Measurements from ENCODE around the gene GFI1B.

The GFI1B gene

DNA sequence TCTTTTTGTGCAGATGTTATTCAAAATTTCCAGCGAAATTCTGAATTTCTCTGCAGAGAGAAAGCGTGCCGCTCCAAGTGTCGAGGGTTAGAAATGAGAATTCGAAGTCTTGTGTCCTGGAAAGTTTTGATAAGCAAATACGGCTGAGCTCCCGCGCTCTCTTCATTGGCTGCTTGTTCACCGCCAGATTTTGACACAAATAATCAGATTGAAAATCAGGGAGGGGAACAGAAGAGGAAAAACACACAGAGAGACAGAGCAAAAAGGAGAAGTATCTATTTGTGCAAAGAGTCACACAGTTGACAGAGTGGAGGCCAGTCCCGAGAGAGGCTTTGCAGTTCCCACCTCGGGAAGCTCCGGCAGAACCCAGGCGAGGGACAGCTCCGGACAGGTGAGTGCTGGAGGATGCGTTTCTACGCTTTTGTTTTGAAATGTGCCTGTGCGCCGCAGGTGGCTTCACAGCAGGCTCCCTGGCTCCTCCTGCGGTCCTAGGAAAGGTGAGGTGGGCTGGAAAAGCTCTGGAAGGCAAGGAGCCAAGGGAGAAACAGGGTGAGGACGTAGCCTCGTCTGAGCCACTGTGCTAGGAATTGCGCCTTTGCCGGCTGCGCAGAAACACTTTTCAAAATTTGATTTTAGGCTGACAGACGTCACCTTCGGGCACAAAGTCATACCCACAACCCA is at the start of gene GFI1B:
GFI1B (plus strand) TSS at position 244 of the 681 bp plus-strand sequence. CDS start 7,985 bp downstream, outside the sequence.
- no peak for DNase-seq (ENCODE audit: low read depth in 4 of 4, low spot score in 1 of 4)

DNA sequence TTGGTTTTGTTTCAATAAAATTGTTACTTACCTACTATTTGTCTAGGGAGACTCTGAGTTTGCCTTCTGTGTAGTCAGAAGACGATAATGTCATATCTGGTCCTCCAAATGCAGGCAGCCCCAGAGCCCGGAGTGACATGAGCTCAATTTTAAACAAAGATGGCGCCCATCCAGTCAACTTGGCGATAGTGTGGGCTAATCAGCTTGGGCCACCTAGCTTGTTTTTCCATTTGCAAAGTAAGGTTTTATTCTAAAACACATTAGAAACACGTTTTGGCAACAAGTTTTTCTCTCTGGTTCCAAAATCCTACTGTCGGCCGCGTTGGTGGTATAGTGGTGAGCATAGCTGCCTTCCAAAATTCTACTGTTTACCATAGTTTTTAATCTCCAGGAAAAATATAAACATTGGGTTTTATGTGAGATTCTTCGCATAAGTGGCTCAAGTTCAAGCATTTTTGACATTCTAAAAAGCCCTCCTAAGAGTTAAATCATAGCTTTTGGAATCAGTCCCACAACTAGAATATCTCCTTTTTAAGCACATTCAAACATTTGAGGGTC is 47.2 kb upstream of the GFI1B start:
- no peak for DNase-seq (ENCODE audit: low read depth in 4 of 4, low spot score in 1 of 4)

DNA sequence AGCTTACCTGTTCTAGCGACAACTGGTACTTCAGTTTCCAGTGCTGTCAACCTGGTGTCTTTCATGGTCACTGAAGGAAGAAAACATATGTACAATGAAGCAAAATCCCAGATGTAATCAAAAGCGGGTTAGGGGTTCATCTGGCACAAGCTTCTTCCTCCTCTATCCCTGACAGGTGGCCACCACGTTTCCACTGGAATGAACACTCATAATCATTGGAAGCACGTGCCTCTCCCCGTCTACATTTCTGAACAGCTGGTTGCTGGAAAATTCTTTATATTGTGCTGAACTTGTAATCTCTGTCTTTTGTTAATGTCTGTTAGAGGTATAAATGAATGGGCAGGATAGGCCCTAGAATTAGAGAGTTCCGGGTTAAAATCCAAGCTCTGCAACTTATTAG is 43.5 kb upstream of the GFI1B start:
- no peak for DNase-seq (ENCODE audit: low read depth in 4 of 4, low spot score in 1 of 4)

GRCh38 chr9:132937463-132937901 is 41.0 kb upstream of the GFI1B start:
- no peak for DNase-seq (ENCODE audit: low read depth in 4 of 4, low spot score in 1 of 4)

GRCh38 chr9:132939169-132939568 is 39.3 kb upstream of the GFI1B start:
- no peak for DNase-seq (ENCODE audit: low read depth in 4 of 4, low spot score in 1 of 4)

DNA sequence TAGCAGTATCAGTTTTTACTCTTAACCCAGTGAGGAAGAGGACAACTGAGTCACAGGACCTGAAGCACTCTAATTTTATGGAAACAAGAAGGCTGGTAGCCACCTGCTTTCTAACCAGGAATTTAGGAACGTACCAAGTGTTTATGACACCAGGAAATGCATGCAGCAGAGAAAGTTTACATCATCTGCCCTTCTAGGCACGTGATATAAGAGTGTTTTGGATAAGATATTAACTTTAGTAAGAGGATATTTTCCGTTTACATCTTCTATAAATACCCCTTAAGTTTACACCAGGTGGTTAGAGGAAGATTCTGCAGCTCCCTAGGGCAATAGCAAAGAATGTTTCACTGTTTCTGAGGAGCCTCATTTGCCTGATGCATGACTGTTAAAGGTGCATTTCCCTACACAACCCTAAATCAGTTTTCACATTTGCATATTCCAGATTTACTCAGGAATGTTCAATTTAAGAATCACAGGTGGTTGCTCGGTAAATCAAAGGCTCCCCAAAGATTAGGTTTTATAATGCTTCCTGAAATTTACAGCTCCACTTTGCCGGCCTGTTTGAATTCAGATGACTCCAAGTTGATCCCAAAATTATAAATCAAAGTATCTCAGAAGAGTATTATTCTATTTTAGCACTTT is 35.8 kb upstream of the GFI1B start:
- no peak for DNase-seq (ENCODE audit: low read depth in 4 of 4, low spot score in 1 of 4)

DNA sequence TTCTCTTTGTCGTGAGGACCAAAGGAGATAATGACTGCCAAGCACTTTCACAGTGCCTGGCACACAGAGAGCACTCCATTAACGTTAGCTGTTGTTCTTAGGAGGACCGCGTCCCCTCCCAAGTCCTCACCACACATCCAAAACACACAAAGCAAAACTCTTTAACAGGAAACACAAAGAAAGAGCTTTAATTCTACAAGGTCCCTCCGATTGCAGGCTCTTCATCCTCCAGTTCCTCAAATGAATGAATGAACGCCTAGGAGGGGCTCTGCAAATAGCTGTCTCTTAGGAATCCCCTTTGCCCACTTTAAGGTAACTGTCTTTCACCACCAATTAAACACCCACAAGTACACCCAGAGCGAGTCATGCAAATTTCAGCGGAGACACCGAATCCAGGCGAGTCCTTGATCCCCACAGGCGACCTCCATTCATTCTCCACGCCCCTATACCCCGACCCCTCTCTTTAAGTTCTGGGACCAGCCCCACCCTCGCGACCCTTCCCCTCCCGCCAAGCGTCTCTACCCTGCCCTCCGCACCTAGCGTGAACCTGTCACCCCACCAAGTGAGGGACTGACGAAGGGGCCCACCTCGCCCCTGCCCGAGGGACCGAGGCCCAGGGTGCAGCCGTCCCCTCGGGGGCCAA is 34.7 kb upstream of the GFI1B start:
- DNase-seq (ENCODE audit: low read depth in 4 of 4, low spot score in 1 of 4), result no peak

- peak; percentile 95 to 99 (median 97) for DNase-seq (ENCODE audit: low read depth in 4 of 4, low spot score in 1 of 4)
Measured at GRCh38 chr9:132944294-132945185, 34.0 kb upstream of the GFI1B start, which contains the start of gene TSC1. TSC1 (minus strand) TSS chr9:132944616; CDS start chr9:132928872, 15,744 bp downstream.

GRCh38 chr9:132945186-132946130 is 33.0 kb upstream of the GFI1B start:
- no peak for DNase-seq (ENCODE audit: low read depth in 4 of 4, low spot score in 1 of 4)

DNA sequence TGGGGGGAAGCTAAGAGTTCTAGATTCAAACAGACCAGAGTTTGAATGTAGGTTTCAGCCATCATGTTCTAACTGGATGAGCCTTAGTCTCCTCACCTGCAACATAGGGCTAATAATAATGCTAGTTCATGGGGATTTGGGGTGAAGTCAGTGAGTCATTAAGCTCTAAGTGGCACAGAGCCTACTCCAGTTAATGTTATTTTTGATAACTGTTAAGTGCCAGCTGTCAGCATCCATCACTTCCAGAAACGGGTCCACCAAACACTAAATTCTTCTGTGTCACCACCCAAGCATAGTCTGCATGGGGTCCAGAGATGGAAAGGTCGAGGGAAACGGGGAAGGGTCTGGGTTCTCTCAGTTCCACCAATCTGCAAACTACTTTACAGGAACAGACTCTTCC is 32.3 kb upstream of the GFI1B start:
- no peak for DNase-seq (ENCODE audit: low read depth in 4 of 4, low spot score in 1 of 4)

DNA sequence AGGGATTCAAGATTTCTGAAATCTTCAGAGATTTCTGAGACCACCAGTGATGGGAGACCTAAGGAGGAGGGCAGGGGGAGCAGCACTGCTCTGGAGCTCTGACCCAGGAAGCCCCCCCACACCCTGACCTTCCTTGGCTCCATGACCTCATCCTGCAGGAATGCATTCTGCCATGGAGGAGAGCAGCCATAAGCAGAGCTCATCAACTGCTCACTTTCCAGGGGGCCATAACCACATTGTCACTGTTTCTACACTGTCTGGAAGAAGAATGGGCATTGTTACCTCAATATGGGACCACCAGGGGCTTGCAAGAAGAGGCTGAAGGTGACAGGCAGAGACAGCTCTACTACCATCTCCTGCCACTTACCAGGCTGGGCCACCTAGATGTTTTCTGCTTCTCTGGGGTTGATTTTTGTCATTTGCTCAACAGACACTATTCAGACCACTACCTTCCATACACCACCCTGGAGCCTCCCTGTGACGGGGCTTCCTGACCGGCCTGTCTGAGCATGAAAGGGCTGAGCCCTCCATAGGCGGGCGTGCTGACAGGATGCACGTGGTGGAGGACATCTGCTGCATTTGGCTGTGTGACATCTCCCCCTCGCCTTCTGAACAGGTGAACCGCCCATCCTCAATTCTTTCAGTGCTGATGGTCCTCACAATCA is 31.7 kb upstream of the GFI1B start:
- DNase-seq (ENCODE audit: low read depth in 4 of 4, low spot score in 1 of 4), result no peak

DNA sequence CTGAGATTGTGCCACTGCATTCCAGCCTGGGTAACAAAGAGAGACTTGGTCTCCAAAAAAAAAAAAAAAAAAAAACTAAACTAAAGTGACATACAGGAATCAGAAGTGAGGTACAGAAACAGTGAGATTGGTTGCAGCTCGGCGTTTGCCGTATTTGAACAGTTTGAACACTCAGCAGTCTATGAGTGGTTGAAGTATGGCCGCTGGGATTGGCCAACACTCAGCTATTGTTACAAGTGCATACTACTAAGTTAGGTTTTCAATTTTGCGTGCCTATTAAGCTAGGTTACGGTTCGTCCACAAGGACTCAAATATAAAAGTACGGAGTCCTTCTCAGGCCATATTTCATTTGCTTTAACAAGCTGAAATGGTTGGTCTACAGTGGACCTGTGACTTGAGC is 30.7 kb upstream of the GFI1B start:
- no peak for DNase-seq (ENCODE audit: low read depth in 4 of 4, low spot score in 1 of 4)

- DNase-seq (ENCODE audit: low read depth in 4 of 4, low spot score in 1 of 4), result no peak
Measured at GRCh38 chr9:132948482-132949050, 29.9 kb upstream of the GFI1B start.

DNA sequence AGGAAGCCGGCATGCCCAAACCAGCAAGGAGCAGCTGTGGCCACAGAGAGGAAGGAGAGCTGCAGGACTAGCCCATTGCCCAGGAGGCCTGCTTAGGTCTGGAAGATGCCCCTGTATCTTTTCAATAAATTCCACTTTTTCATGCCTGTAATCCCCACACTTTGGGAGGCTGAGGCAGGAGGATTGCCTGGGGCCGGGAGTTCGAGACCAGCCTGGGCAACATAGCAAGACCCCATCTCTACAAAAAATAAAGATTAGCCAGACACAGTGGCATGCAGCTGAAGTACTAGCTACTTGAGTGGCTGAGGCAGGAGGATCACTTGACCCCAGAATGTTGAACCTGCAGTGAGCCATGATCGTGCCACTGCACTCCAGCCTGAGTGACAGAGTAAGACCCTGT is 28.8 kb upstream of the GFI1B start:
- no peak for DNase-seq (ENCODE audit: low read depth in 4 of 4, low spot score in 1 of 4)

DNA sequence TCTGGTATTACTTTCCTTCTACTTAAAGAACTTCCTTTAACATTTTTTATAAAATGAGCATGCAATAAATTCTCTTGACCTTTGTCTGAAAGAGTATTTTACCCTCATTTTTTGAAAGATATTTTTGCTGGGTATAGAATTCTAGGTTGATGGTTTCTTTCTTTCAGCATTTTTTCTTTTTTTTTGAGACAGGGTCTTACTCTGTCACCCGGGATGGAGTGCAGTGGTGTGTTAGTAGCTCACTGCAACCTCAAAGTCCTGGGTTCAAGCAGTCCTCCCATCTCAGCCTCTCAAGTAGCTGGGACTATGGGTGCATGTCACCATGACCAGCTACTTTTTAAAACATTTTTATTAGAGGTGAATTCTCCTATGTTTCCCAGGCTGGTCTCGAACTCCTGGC is 23.4 kb upstream of the GFI1B start:
- DNase-seq (ENCODE audit: low read depth in 4 of 4, low spot score in 1 of 4), result no peak

- no peak for DNase-seq (ENCODE audit: low read depth in 4 of 4, low spot score in 1 of 4)
Measured at GRCh38 chr9:132955768-132956167, 22.7 kb upstream of the GFI1B start.

GRCh38 chr9:132957805-132958204 is 20.7 kb upstream of the GFI1B start:
- DNase-seq (ENCODE audit: low read depth in 4 of 4, low spot score in 1 of 4), result no peak

DNA sequence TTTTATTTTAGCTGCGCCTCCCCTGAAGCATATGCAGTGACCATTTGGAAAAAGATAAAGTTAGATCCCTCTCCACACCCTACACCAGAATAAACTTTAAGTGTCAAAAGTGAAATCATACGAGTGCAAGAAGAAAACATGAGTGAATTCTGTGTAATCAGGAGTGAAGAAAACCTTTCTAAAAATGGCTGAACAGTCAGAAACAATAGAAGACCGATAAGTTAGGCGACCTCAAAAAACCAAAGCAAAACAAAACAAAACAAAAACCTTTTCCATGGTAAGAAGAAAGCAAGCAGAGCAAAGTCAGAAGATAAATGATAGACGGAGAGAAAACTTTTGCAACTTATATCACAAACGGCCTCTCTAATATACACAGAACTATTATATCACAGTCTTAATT is 17.5 kb upstream of the GFI1B start:
- DNase-seq (ENCODE audit: low read depth in 4 of 4, low spot score in 1 of 4), result no peak

DNA sequence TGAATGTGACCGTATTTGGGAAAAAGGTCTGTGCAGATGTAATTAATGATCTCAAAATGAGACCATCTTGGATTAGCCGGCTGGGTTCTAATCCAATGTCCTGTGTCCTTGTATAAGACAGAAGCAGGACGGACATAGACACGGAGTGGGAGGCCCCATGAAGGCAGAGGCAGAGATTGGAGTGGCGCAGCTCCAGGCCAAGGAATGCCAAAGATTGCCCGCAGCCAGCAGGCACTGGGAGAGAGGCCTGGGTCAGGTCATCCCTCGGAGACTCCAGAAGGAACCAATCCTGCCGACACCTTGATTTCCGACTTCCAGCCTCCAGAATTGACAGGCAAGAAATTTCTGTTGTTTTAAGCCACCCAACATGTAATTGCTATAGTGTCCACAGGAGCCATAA is 13.0 kb upstream of the GFI1B start:
- DNase-seq (ENCODE audit: low read depth in 4 of 4, low spot score in 1 of 4), result no peak
